Measurements from ENCODE around the gene TREH.

GRCh38 chr11:118632577-118633318 lies 46.7 kb downstream of the TREH start:
- TF ChIP-seq CTCF (IDR thresholded peaks at IDR 0.05; ENCODE audit: poor library complexity, severe bottlenecking) = no peak
- no peak for TF ChIP-seq EZH2 (IDR thresholded peaks at IDR 0.05; ENCODE audit: borderline replicate concordance, insufficient read depth, low read length, poor library complexity, severe bottlenecking)
- no peak for TF ChIP-seq TAF1 (IDR thresholded peaks at IDR 0.05; ENCODE audit: low read depth)
- no peak for TF ChIP-seq RAD21 (conservative IDR thresholded peaks at IDR 0.05)
- no peak for TF ChIP-seq REST (IDR thresholded peaks at IDR 0.05; ENCODE audit: borderline replicate concordance)
- TF ChIP-seq EP300 (conservative IDR thresholded peaks at IDR 0.05; ENCODE audit: poor library complexity, severe bottlenecking) = no peak
- no peak for TF ChIP-seq POLR2AphosphoS5 (IDR thresholded peaks at IDR 0.05)
- no peak for TF ChIP-seq SMC3 (conservative IDR thresholded peaks at IDR 0.05; ENCODE audit: poor library complexity)
